GM12892 (cell line): ENCODE results near the gene DVL2.

Experiments used
- POLR2A ChIP-seq: IDR thresholded peaks from 2 replicates; pipeline ENCODE4 v1.6.1; 2011; ENCODE audit warnings: low read depth, low read length, control low read depth
- POLR2AphosphoS5 ChIP-seq: IDR thresholded peaks from 2 replicates; pipeline ENCODE4 v1.6.1; 2011; ENCODE audit warnings: low read depth, low read length, control low read depth
- TAF1 ChIP-seq: IDR thresholded peaks from 2 replicates; pipeline ENCODE4 v1.6.1; 2011; ENCODE audit warnings: low read depth, mild to moderate bottlenecking, control low read depth, low read length, borderline replicate concordance

DNA sequence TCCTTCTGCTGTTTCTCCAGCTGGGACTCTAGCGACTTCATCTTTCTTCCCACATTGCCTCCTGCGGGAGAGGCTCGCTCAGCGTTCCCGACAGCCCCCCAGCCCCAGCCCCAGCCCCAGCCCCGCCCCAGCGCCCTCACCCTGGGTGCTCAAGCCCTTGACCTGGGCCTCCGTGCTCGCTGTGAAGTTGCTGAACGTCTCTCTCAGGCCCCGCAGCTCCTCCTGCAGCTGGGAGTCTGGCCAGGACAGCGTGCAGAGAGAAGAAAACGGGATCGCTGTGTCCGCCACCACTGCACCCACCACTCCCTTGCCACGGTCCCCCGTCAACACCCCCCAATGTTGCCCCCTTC is 57.5 kb downstream of the DVL2 start:
- no peak for TF ChIP-seq POLR2A
- TF ChIP-seq POLR2AphosphoS5: no peak
- TF ChIP-seq TAF1: no peak
